ENCODE data around the gene MDM1.

Gene MDM1

GRCh38 chr12:68375756-68376695 lies 43.9 kb upstream of the MDM1 start:
- no peak overlapping the region for H3K4me3 ChIP-seq (ENCODE audit: low read length)
- DNase-seq (ENCODE audit: low read depth), result no peak
- TF ChIP-seq CTCF (conservative IDR thresholded peaks at IDR 0.05; ENCODE audit: low read depth, low read length), result no peak

- no peak for TF ChIP-seq CTCF (conservative IDR thresholded peaks at IDR 0.05; ENCODE audit: low read depth, low read length)
- H3K4me3 ChIP-seq (ENCODE audit: low read length), result no peak overlapping the region
- no peak for DNase-seq (ENCODE audit: low read depth)
These were observed 42.3 kb upstream of the MDM1 start for GRCh38 chr12:68374307-68374982.

- DNase-seq (ENCODE audit: low read depth), result no peak
- TF ChIP-seq CTCF (conservative IDR thresholded peaks at IDR 0.05; ENCODE audit: low read depth, low read length), result no peak
- H3K4me3 ChIP-seq (ENCODE audit: low read length), result no peak overlapping the region
These were observed 38.5 kb upstream of the MDM1 start for GRCh38 chr12:68370667-68371066.

- H3K4me3 ChIP-seq (ENCODE audit: low read length), result no peak overlapping the region
- DNase-seq (ENCODE audit: low read depth), result no peak
- TF ChIP-seq CTCF (conservative IDR thresholded peaks at IDR 0.05; ENCODE audit: low read depth, low read length), result no peak
These were observed 37.9 kb upstream of the MDM1 start for GRCh38 chr12:68370006-68370590.

GRCh38 chr12:68368327-68368726 lies 36.2 kb upstream of the MDM1 start:
- no peak for DNase-seq (ENCODE audit: low read depth)
- H3K4me3 ChIP-seq (ENCODE audit: low read length), result no peak overlapping the region
- TF ChIP-seq CTCF (conservative IDR thresholded peaks at IDR 0.05; ENCODE audit: low read depth, low read length), result no peak

- no peak for DNase-seq (ENCODE audit: low read depth)
- no peak overlapping the region for H3K4me3 ChIP-seq (ENCODE audit: low read length)
- no peak for TF ChIP-seq CTCF (conservative IDR thresholded peaks at IDR 0.05; ENCODE audit: low read depth, low read length)
These were observed 35.7 kb upstream of the MDM1 start for GRCh38 chr12:68367903-68368302.
